Stimulated activated CD4-positive, alpha-beta T cell treated with anti-CD3 and anti-CD28 coated beads, Interleukin-1b, Interleukin-23, amount 100 ng/mL, for 24 hours (primary cell): ENCODE data around the gene CLIP4.

Experiments
- DNase-seq, 4 experiments: peaks; one replicate each; pipeline ENCODE4 v3.0.0-alpha.2; 2020; ENCODE audit warnings: low read depth in 4 of 4, low spot score in 1 of 4

Gene CLIP4

GRCh38 chr2:29218550-29219125, 103.4 kb downstream of the CLIP4 start:
- no peak for DNase-seq

- no peak for DNase-seq
Measured at GRCh38 chr2:29219374-29219773, 104.2 kb downstream of the CLIP4 start.

GRCh38 chr2:29220506-29221270, 105.5 kb downstream of the CLIP4 start:
- no peak for DNase-seq

- no peak for DNase-seq
Measured at GRCh38 chr2:29222381-29223179, 107.4 kb downstream of the CLIP4 start.

GRCh38 chr2:29223257-29223656, 108.0 kb downstream of the CLIP4 start:
- DNase-seq: no peak

- no peak for DNase-seq
Measured at GRCh38 chr2:29223851-29224692, 108.9 kb downstream of the CLIP4 start.

GRCh38 chr2:29224693-29225551, 109.7 kb downstream of the CLIP4 start:
- no peak for DNase-seq

- DNase-seq: no peak
Measured at GRCh38 chr2:29225814-29226213, 110.6 kb downstream of the CLIP4 start.

- DNase-seq: no peak
Measured at GRCh38 chr2:29226375-29226774, 111.2 kb downstream of the CLIP4 start.

GRCh38 chr2:29226808-29227207, 111.6 kb downstream of the CLIP4 start:
- DNase-seq: no peak

GRCh38 chr2:29227935-29228675, 112.9 kb downstream of the CLIP4 start:
- no peak for DNase-seq

GRCh38 chr2:29228947-29229346, 113.7 kb downstream of the CLIP4 start:
- no peak for DNase-seq

GRCh38 chr2:29229640-29230039, 114.4 kb downstream of the CLIP4 start:
- DNase-seq: no peak

- no peak for DNase-seq
Measured at GRCh38 chr2:29232041-29232440, 116.8 kb downstream of the CLIP4 start.

- DNase-seq: no peak
Measured at GRCh38 chr2:29233428-29233827, 118.2 kb downstream of the CLIP4 start.

- no peak for DNase-seq
Measured at GRCh38 chr2:29235411-29235810, 120.2 kb downstream of the CLIP4 start.

GRCh38 chr2:29236074-29236473, 120.9 kb downstream of the CLIP4 start:
- no peak for DNase-seq

GRCh38 chr2:29238497-29238896, 123.3 kb downstream of the CLIP4 start:
- no peak for DNase-seq
